ENCODE results near the gene PRKCZ.

PRKCZ gene

GRCh38 chr1:2194898-2195673 lies 144.9 kb downstream of the PRKCZ start:
- no peak for DNase-seq (ENCODE audit: low read depth in 2 of 2)

GRCh38 chr1:2195785-2196184 lies 145.6 kb downstream of the PRKCZ start:
- DNase-seq (ENCODE audit: low read depth in 2 of 2): no peak

- no peak for DNase-seq (ENCODE audit: low read depth in 2 of 2)
These were observed 146.9 kb downstream of the PRKCZ start for GRCh38 chr1:2196901-2197638.

- no peak for DNase-seq (ENCODE audit: low read depth in 2 of 2)
These were observed 147.5 kb downstream of the PRKCZ start for GRCh38 chr1:2197707-2198165.

GRCh38 chr1:2198571-2198970 lies 148.4 kb downstream of the PRKCZ start:
- DNase-seq (ENCODE audit: low read depth in 2 of 2): no peak

- DNase-seq (ENCODE audit: low read depth in 2 of 2): peak; percentile 73 to 75
These were observed 149.0 kb downstream of the PRKCZ start for GRCh38 chr1:2199042-2199810.

GRCh38 chr1:2200308-2200943 lies 150.2 kb downstream of the PRKCZ start:
- DNase-seq (ENCODE audit: low read depth in 2 of 2): no peak

- no peak for DNase-seq (ENCODE audit: low read depth in 2 of 2)
These were observed 150.9 kb downstream of the PRKCZ start for GRCh38 chr1:2201062-2201461.

GRCh38 chr1:2202008-2202575 lies 151.9 kb downstream of the PRKCZ start:
- DNase-seq (ENCODE audit: low read depth in 2 of 2): no peak

GRCh38 chr1:2202843-2203601 lies 152.8 kb downstream of the PRKCZ start:
- no peak for DNase-seq (ENCODE audit: low read depth in 2 of 2)

GRCh38 chr1:2203671-2204414 lies 153.6 kb downstream of the PRKCZ start:
- no peak for DNase-seq (ENCODE audit: low read depth in 2 of 2)

- DNase-seq (ENCODE audit: low read depth in 2 of 2): no peak
These were observed 154.4 kb downstream of the PRKCZ start for GRCh38 chr1:2204415-2205190.

- DNase-seq (ENCODE audit: low read depth in 2 of 2): peak; percentile 82 to 84
These were observed 155.2 kb downstream of the PRKCZ start for GRCh38 chr1:2205191-2205952.

- no peak for DNase-seq (ENCODE audit: low read depth in 2 of 2)
These were observed 156.7 kb downstream of the PRKCZ start for GRCh38 chr1:2206813-2207487.

GRCh38 chr1:2208309-2209239 lies 158.4 kb downstream of the PRKCZ start:
- peak; percentile 27 to 33 for DNase-seq (ENCODE audit: low read depth in 2 of 2)

GRCh38 chr1:2209400-2210083 lies 159.3 kb downstream of the PRKCZ start:
- no peak for DNase-seq (ENCODE audit: low read depth in 2 of 2)
